Stimulated activated naive CD8-positive, alpha-beta T cell treated with anti-CD3 and anti-CD28 coated beads, Interleukin-15, Interleukin-2, amounts not matched to agents 100 U/mL and 50 U/mL, for 24 hours (primary cell): ENCODE results near the gene PER2.

Source experiments
- ATAC-seq: fragments of 150-1000 bp; cut with Tn5 transposase; one replicate; pipeline ENCODE4 v1.10.0; 2021
- DNase-seq: peaks from one replicate; pipeline ENCODE4 v3.0.0; 2021

PER2 gene

GRCh38 chr2:238308177-238308576 is 19.8 kb upstream of the PER2 start:
- DNase-seq (no peak), ATAC-seq (no peak)

GRCh38 chr2:238306672-238306998 is 18.2 kb upstream of the PER2 start:
- ATAC-seq (no peak), DNase-seq (no peak)

DNA sequence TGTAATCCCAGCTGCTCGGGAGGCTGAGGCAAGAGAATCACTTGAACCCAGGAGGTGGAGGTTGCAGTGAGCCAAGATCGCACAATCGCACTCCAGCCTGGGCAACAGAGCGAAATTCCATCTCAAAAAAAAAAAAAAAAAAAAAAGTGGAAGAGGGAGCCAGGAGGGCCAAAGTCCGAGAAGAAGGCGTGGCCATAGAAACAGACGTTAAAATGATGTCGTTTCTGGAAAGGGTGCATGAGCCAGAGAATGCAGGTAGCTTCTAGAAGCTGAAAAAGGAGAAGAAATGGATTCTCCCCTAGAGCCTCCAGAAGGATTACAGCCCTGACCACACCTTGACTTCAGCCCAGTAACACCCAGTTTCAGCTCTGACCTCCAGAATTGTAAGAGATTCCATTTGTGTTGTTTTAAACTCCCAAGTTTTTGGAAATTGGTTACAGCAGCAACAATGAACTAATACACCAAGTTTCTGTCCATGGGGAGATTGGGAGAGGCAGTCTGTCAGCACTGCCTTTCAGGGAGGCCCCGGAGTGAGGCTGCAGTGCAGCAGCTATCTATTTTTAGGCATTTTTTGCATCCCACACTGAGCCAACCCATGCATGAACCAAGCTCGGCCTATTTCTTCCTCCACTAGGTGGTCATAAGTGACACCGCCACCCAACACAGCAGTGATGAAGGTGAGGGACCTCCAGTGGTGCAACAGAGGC is 17.7 kb upstream of the PER2 start:
- ATAC-seq (no peak), DNase-seq (no peak)

DNA sequence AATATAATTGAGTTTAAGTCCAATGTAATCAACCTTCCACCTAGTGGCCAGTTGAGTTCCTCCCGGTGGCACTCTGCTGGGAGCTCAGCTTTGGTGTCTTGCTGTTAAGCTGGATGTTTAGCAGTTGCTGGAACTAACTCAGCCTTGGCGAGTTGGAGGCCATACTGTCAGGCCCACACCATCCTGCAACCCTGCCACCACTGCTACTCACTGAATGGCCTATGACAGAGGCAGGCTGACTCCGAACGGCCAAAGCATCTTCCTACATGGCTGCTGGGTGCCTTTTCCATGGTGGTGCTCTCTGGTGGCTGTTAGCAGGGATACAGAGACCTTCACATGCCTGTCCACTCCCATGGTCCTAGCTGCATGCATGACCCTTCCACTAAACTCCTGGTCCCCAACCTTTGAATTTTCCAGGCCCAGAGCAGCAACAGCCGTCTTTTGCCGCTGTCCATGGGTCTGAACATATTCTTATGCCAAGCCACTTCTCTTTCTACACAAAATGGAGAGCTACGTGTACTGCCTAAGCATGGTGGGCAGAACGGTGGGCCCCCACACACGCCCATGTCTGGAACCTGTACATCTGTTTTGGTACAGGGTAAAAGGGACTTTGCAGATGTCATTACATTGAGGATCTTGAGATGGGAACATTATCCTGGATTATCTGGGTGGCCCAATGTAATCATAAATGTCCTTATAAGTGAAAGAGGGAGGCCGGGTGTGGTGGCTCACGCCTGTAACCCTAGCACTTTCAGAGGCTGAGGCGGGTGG is 16.9 kb upstream of the PER2 start:
- no peak for ATAC-seq
- no peak for DNase-seq

GRCh38 chr2:238304116-238304515 is 15.7 kb upstream of the PER2 start:
- no peak for DNase-seq

DNA sequence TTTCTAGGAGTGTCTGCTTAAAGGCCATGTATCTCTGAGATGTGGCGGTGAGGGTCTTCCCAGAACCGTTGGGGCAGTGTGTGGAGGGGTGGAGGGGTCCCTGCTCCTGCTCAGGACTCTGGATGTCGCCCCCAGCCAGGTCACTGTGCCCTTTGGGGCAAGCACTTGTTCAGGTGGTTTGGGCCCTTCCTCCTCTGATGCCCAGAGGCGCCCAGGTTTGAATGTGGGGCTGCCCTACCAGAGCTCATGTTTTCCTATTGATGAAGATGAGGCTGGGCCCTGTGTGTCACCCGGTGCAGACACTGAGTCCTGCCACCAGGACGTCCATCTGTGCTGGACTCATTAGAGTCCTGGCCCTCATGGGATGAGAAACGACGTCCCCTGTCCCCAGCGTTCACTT is 14.3 kb upstream of the PER2 start:
- ATAC-seq: no peak

More at GRCh38 chr2:238304116-238304515, 15.7 kb upstream of the PER2 start:
- ATAC-seq: no peak

GRCh38 chr2:238302087-238302486 is 13.7 kb upstream of the PER2 start:
- no peak for ATAC-seq

More for the DNA sequence above, 14.3 kb upstream of the PER2 start:
- DNase-seq: no peak

GRCh38 chr2:238299803-238300202 is 11.4 kb upstream of the PER2 start:
- ATAC-seq: no peak
- DNase-seq: no peak

More at GRCh38 chr2:238302087-238302486, 13.7 kb upstream of the PER2 start:
- no peak for DNase-seq

DNA sequence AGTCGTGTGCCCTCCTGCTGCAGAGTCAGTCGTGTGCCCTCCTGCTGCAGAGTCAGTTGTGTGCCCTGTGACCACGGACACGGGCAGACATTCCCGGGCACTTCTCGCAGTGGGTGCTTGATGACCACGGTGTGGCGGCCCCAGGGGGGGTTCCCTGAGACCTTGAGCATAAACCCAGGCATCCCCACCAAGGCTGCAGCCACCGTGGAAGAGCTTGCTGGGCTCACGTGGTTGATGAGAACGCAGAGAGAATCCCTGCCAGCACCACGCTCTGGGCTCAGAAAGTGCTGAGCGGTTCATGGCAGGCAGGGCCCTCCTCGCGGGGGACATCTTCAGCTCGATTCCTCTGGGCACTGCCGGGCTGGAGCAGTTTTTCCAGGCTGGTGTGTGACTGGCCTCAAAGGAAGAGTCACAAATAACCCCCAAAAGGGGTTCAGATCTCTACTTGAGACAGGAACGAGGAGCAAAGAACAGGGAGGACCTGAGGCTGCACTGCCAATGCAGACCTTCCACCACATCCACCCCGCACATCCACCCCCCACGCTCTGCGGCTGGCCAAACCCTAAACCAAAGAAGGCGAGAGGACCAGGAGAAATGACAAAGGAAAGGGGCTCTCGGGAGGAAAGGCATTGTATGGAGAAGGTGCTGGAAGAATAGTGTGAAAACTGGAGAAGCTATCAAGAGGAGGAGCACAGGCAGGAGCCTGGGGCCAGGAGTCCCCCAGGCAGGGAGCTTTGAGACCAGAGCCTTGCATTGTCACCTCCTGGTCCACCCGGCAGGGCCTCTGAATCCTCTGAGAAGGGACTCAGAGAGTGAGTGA is 8.4 kb upstream of the PER2 start:
- DNase-seq: no peak
- ATAC-seq: no peak

DNA sequence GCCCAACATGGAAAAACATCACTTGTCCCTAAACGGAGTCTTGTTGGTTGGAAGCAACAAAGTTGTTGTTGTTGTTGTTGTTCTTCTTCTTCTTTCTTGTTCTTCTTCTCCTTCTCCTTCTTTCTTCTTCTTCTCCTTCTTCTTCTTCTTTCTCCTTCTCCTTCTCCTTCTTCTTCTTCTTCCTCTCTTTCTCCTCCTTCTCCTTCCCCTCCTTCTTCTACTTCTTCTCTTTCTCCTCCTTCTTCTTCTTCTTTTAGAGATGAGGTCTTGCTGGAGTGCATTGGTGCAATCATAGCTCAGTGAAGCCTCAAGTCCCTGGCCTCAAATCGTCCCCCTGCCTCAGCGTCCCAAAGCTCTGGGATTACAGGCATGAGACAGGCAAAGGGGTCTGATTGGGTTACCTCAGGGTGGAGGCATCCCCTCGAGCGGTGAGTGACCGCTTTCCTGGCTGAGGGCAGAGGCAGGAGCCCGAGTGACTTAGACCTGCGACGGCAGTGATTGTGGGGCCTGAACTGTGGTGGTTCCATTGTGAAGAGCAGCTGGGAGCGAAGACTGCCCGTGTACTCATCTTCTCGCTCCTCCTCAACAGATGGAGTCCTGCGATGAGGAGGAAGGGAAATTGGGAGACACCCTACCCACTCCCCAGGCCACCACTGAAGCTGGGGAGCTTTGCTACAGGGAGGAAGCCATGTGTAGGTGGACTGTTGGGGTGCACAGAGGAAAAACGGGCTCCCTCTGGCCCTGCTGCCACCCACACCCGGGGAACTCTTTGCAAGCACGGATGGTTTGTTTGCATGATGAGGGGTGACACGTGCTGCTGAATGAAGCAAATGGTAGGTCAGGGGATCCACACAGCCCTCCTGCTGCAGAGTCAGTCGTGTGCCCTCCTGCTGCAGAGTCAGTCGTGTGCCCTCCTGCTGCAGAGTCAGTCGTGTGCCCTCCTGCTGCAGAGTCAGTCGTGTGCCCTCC is 7.0 kb upstream of the PER2 start:
- ATAC-seq: no peak
- DNase-seq: no peak

GRCh38 chr2:238294393-238295143 is 6.2 kb upstream of the PER2 start:
- ATAC-seq: no peak
- no peak for DNase-seq

DNA sequence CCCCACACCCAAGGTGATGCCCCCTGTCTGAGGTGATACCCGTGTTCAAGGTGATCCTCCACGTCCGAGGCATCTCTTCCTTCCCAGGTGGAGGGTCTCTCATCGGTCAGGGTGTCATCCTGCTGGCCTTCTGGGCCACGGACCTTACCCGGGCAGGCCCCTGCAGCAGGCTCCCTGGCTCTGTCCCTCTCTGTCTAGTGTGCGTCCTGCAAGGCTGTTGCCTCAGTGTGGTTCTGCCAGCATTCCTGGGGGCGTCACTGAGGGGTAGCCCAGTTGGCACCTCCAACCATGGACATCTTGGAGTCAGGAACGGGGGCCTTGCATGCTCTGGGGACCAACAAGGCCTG is 5.6 kb upstream of the PER2 start:
- DNase-seq: no peak

DNA sequence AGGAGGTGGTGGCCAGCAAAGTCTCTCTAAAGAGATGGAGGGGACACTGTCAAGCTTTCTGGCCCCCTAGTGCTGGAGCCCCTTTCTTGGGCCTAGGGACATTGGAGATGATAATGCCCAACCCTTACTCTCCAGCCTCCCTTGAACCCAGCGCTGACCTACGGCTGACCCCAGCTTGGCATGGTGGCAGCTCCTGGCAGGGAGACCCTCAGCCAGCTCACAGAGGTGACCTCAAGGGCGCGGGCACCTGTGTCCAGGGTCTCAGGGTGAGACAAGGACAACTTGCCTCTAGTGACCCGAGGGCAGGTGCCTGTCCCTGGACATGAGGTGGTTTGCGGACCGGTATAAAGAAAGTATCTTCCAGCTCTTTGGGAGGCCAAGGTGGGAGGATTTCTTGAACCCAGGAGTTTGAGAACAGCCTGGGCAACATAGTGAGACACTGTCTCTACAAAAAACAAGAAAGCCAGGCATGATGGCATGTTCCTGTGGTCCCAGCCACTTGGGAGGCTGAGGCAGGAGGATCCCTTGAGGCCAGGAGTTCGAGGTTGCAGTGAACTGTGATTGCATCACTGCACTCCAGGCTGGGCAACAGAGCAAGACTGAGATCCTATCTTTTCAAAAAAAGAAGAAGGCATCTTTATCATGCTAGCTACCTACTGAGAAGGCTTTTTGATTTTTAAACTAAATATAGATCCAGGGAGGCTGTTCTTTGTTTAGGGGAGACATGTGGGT is 3.3 kb upstream of the PER2 start:
- ATAC-seq (no peak), DNase-seq (no peak)

More for the DNA sequence above, 5.6 kb upstream of the PER2 start:
- ATAC-seq: no peak

GRCh38 chr2:238290715-238291549 is 2.5 kb upstream of the PER2 start:
- DNase-seq (no peak), ATAC-seq (no peak)

GRCh38 chr2:238290091-238290509 is 1.7 kb upstream of the PER2 start:
- no peak for ATAC-seq
- peak; percentile 50 for DNase-seq

DNA sequence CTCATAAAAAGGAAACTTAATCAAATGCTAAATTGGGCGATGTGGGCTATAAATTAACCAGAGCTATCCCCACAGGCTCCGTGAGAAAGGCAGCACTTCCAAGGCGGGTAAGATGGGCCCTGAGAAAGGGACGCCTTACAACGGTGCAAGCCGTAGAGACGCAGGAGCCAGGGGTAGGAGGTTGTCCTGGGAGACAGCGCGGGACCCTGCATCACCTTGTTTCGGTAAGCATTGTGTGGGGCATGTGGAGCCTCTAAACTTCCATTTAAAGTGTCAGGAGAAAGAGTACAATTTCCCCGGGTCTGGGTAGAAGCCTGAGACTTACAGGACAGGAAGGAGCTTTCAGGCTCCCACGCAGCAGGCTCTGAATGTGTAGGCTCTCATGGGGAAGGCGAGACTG is 1.2 kb upstream of the PER2 start:
- peak; percentile 26 for DNase-seq
- ATAC-seq: no peak

GRCh38 chr2:238288650-238289573 is 502 bp upstream of the PER2 start:
- DNase-seq: peak; percentile 97
- ATAC-seq: peak; percentile 85
